ENCODE results near the gene HEATR5B.

HEATR5B gene

GRCh38 chr2:37083873-37084794 is at the start of gene HEATR5B, which contains the start of gene GPATCH11:
Gene HEATR5B, minus strand, starts transcription at chr2:37084372. Its CDS starts 958 bp downstream, at chr2:37083414.
Gene GPATCH11, plus strand, starts transcription at chr2:37084518. Its CDS starts 3,864 bp downstream, at chr2:37088382.
- in situ Hi-C loops (cut with HindIII; ENCODE audit: low sequenced_read_pairs) = no loop called here

GRCh38 chr2:37132914-37133313 is 48.7 kb upstream of the HEATR5B start:
- in situ Hi-C loops (cut with HindIII; ENCODE audit: low sequenced_read_pairs) = no loop called here

GRCh38 chr2:37125416-37125815 is 41.2 kb upstream of the HEATR5B start:
- in situ Hi-C loops (cut with HindIII; ENCODE audit: low sequenced_read_pairs) = no loop called here

GRCh38 chr2:37119157-37119556 is 35.0 kb upstream of the HEATR5B start:
- in situ Hi-C loops (cut with HindIII; ENCODE audit: low sequenced_read_pairs) = no loop called here

GRCh38 chr2:37117566-37117965 is 33.4 kb upstream of the HEATR5B start:
- in situ Hi-C loops (cut with HindIII; ENCODE audit: low sequenced_read_pairs) = no loop called here

- in situ Hi-C loops (cut with HindIII; ENCODE audit: low sequenced_read_pairs) = no loop called here
Observed at GRCh38 chr2:37111958-37112357, 27.8 kb upstream of the HEATR5B start.

GRCh38 chr2:37110306-37111212 is 26.4 kb upstream of the HEATR5B start:
- in situ Hi-C loops (cut with HindIII; ENCODE audit: low sequenced_read_pairs) = no loop called here

GRCh38 chr2:37109523-37109922 is 25.4 kb upstream of the HEATR5B start:
- in situ Hi-C loops (cut with HindIII; ENCODE audit: low sequenced_read_pairs) = no loop called here

- in situ Hi-C loops (cut with HindIII; ENCODE audit: low sequenced_read_pairs) = no loop called here
Observed at GRCh38 chr2:37105150-37105549, 21.0 kb upstream of the HEATR5B start.

GRCh38 chr2:37104178-37104577 is 20.0 kb upstream of the HEATR5B start:
- in situ Hi-C loops (cut with HindIII; ENCODE audit: low sequenced_read_pairs) = no loop called here

- in situ Hi-C loops (cut with HindIII; ENCODE audit: low sequenced_read_pairs) = no loop called here
Observed at GRCh38 chr2:37102588-37102987, 18.4 kb upstream of the HEATR5B start.

GRCh38 chr2:37100054-37100453 is 15.9 kb upstream of the HEATR5B start:
- in situ Hi-C loops (cut with HindIII; ENCODE audit: low sequenced_read_pairs) = no loop called here

- in situ Hi-C loops (cut with HindIII; ENCODE audit: low sequenced_read_pairs) = no loop called here
Observed at GRCh38 chr2:37098416-37099118, 14.4 kb upstream of the HEATR5B start.

GRCh38 chr2:37096568-37096967 is 12.4 kb upstream of the HEATR5B start:
- in situ Hi-C loops (cut with HindIII; ENCODE audit: low sequenced_read_pairs) = no loop called here

- in situ Hi-C loops (cut with HindIII; ENCODE audit: low sequenced_read_pairs) = no loop called here
Observed at GRCh38 chr2:37091873-37092272, 7.7 kb upstream of the HEATR5B start.

- in situ Hi-C loops (cut with HindIII; ENCODE audit: low sequenced_read_pairs) = no loop called here
Observed at GRCh38 chr2:37090019-37090477, 5.9 kb upstream of the HEATR5B start.

- in situ Hi-C loops (cut with HindIII; ENCODE audit: low sequenced_read_pairs) = no loop called here
Observed at GRCh38 chr2:37085731-37086147, 1.6 kb upstream of the HEATR5B start.

- in situ Hi-C loops (cut with HindIII; ENCODE audit: low sequenced_read_pairs) = no loop called here
Observed at GRCh38 chr2:37084797-37085196, 625 bp upstream of the HEATR5B start.

- in situ Hi-C loops (cut with HindIII; ENCODE audit: low sequenced_read_pairs) = no loop called here
Observed at GRCh38 chr2:37080689-37081088, 3.5 kb downstream of the HEATR5B start.

- in situ Hi-C loops (cut with HindIII; ENCODE audit: low sequenced_read_pairs) = no loop called here
Observed at GRCh38 chr2:37080266-37080665, 3.9 kb downstream of the HEATR5B start.

- in situ Hi-C loops (cut with HindIII; ENCODE audit: low sequenced_read_pairs) = no loop called here
Observed at GRCh38 chr2:37070931-37071330, 13.2 kb downstream of the HEATR5B start.
